Smooth muscle cell (in vitro differentiated cells): ENCODE results near the gene EXOC7. TPM values are rescaled to one million over a fixed set of nuclear protein-coding genes. Genes with fewer than 3 reads are reported as not detected.

Experiments
- DNase-seq: peaks from one replicate; lab custom pipeline; 2025; ENCODE audit not compliant: unreplicated experiment; lab: John Stamatoyannopoulos, UW
- H2AFZ ChIP-seq: fragments of 200-600 bp; sonication (generic); 2 replicates; pipeline ENCODE4 v1.6.0; 2016; ENCODE audit warnings: antibody characterized with exemption, low read depth, mild to moderate bottlenecking
- H3F3A ChIP-seq: fragments of 200-600 bp; sonication (generic); 2 replicates; pipeline ENCODE4 v1.6.0; 2017; ENCODE audit warnings: antibody characterized with exemption, low read depth
- H3K27ac ChIP-seq: fragments of 200-600 bp; sonication (generic); 2 replicates; pipeline ENCODE4 v1.5.1; 2016; ENCODE audit warnings: low read depth, mild to moderate bottlenecking
- H3K27me3 ChIP-seq: fragments of 200-600 bp; sonication (generic); 2 replicates; pipeline ENCODE4 v1.6.1; 2016; ENCODE audit warnings: low read depth, mild to moderate bottlenecking
- H3K36me3 ChIP-seq: fragments of 200-600 bp; sonication (generic); 2 replicates; pipeline ENCODE4 v1.5.1; 2016; ENCODE audit warnings: low read depth
- H3K4me1 ChIP-seq: fragments of 200-600 bp; sonication (generic); 2 replicates; pipeline ENCODE4 v1.5.1; 2016; ENCODE audit warnings: low read depth
- H3K4me2 ChIP-seq: fragments of 200-600 bp; sonication (generic); 2 replicates; pipeline ENCODE4 v1.6.0; 2016; ENCODE audit warnings: mild to moderate bottlenecking
- H3K4me3 ChIP-seq: fragments of 200-600 bp; sonication (generic); 2 replicates; pipeline ENCODE4 v1.5.1; 2016; ENCODE audit warnings: mild to moderate bottlenecking
- H3K79me2 ChIP-seq: fragments of 200-600 bp; sonication (generic); 2 replicates; pipeline ENCODE4 v1.6.0; 2016; ENCODE audit warnings: low read depth, mild to moderate bottlenecking
- H3K9ac ChIP-seq: fragments of 200-600 bp; sonication (generic); 2 replicates; pipeline ENCODE4 v1.6.0; 2016; ENCODE audit warnings: low read depth
- H3K9me3 ChIP-seq: fragments of 200-600 bp; sonication (generic); replicated peaks from 2 replicates; pipeline ENCODE4 v1.5.1; 2016; ENCODE audit warnings: low read depth
- H4K20me1 ChIP-seq: fragments of 200-600 bp; sonication (generic); 2 replicates; pipeline ENCODE4 v1.6.0; 2016; ENCODE audit warnings: low read depth
- WGBS: methylation state at CpG from one replicate; pipeline ENCODE4 v1.1.7; 2016; ENCODE audit warnings: low lambda C conversion rate; 5-methylcytosine and 5-hydroxymethylcytosine counted together
- polyA plus RNA-seq: library from polyadenylated mRNA; unstranded; fragments of >200 nt; fragmentation: Nextera tagmentation; extraction: Ambion mirVana; gene quantifications from 2 replicates; pipeline ENCODE4 v1.2.1, GENCODE V29; 2016
- total RNA-seq: library from RNA; depleted of rRNA; stranded (reverse); fragments of >200 nt; gene quantifications from 2 replicates; pipeline ENCODE4 v1.2.3, GENCODE V29; 2014
- TF ChIP-seq, protein P1 (sequence below): fragments of 200-600 bp; sonication (generic); IDR thresholded peaks from 2 replicates; pipeline ENCODE4 v1.5.1; 2017; ENCODE audit warnings: borderline replicate concordance, mild to moderate bottlenecking, antibody characterized with exemption; ENCODE audit not compliant: insufficient read depth, poor library complexity, severe bottlenecking

Gene EXOC7
- total and polyA plus RNA-seq, 2 experiments from 2014 or later, result 59.1 to 70.3 TPM

DNA sequence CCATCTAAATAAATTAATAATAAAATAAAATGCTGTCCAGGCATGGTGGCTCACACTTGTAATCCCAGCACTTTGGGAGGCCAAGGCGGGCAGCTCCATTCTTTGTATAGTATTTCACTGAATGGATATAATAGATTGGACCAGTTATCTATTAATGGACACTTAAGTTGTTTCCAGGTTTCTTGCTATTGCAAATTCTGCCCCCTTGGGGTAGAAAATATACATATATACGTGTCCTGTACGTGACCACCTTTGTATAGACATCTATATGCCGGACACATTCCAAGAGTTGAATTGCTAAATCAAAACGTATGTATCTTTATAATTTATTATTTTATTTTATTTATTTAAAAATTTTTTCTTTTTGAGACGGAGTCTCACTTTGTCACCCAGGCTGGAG is 3.9 kb upstream of the EXOC7 start:
- Histone ChIP-seq H3F3A (no peaks in the 10 kb centered on the region), H3K27me3 (no peaks in the 10 kb centered on the region), H3K9me3 (no peaks in the 10 kb centered on the region), H3K4me1 (peaks cover 16% of the 10 kb centered on the region), H3K36me3 (no peaks in the 10 kb centered on the region), H3K9ac (no peak overlapping the region), H3K4me3 (no peak overlapping the region), H3K79me2 (peaks cover 7% of the 10 kb centered on the region), H2AFZ (no peak overlapping the region), H4K20me1 (no peaks in the 10 kb centered on the region), H3K4me2 (no peak overlapping the region), H3K27ac (no peak overlapping the region)
- no peak for DNase-seq
- WGBS, result 91% methylated on average over 6 of the region's 6 CpGs
- TF ChIP-seq, protein P1, sequence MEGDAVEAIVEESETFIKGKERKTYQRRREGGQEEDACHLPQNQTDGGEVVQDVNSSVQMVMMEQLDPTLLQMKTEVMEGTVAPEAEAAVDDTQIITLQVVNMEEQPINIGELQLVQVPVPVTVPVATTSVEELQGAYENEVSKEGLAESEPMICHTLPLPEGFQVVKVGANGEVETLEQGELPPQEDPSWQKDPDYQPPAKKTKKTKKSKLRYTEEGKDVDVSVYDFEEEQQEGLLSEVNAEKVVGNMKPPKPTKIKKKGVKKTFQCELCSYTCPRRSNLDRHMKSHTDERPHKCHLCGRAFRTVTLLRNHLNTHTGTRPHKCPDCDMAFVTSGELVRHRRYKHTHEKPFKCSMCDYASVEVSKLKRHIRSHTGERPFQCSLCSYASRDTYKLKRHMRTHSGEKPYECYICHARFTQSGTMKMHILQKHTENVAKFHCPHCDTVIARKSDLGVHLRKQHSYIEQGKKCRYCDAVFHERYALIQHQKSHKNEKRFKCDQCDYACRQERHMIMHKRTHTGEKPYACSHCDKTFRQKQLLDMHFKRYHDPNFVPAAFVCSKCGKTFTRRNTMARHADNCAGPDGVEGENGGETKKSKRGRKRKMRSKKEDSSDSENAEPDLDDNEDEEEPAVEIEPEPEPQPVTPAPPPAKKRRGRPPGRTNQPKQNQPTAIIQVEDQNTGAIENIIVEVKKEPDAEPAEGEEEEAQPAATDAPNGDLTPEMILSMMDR, result peak; percentile 14

DNA sequence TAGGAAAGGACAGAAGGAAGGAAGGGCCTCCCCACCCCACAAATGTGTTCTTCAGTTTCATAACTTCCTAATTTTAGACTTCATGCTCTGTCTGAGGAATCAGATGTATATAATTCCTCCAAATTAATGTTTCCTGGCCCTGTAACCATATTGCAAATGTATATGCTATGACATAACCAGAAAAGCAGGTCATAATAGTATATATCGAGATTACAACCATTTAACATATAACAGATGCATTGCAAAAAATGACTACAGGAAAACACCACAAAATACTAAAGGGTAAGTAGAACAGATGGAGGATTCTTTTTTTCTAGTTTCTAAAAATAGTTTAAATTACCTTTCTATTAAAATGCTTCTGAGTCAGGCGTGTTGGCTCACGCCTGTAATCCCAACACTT is 3.1 kb upstream of the EXOC7 start:
- peak overlapping the region; percentile 69 for H2AFZ ChIP-seq
- DNase-seq, result no peak
- no peaks in the 10 kb centered on the region for H3K27me3 ChIP-seq
- H3K79me2 ChIP-seq, result peaks cover 12% of the 10 kb centered on the region
- no peaks in the 10 kb centered on the region for H3F3A ChIP-seq
- H3K9me3 ChIP-seq, result no peaks in the 10 kb centered on the region
- H3K4me3 ChIP-seq, result no peak overlapping the region
- TF ChIP-seq, protein P1, result no peak
- peaks cover 21% of the 10 kb centered on the region for H3K4me1 ChIP-seq
- H3K36me3 ChIP-seq, result no peaks in the 10 kb centered on the region
- H3K4me2 ChIP-seq, result no peak overlapping the region
- H3K27ac ChIP-seq, result no peak overlapping the region
- 88% methylated on average over 3 of the region's 3 CpGs for WGBS
- no peak overlapping the region for H3K9ac ChIP-seq
- no peaks in the 10 kb centered on the region for H4K20me1 ChIP-seq

DNA sequence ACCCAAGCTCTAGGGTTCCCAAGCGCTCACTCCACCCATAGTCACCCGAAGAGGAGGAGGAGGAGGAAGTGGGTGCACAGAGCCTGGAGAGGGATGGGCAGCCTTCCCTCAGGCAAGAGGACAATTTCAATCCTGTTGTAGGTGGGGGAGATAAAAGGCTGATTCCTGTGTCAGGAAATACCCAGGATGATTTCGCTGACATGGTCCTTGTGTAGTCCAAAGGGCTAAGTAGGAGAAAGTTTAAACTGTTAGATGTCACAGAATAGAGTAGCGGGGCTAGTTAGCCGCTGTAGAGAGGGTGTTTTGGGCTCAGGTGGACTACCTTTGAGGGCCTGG is 1.3 kb upstream of the EXOC7 start:
- Histone ChIP-seq H3F3A (no peaks in the 10 kb centered on the region), H3K4me1 (peaks cover 21% of the 10 kb centered on the region), H3K79me2 (peaks cover 12% of the 10 kb centered on the region), H3K4me3 (no peak overlapping the region), H4K20me1 (no peaks in the 10 kb centered on the region), H3K27me3 (no peaks in the 10 kb centered on the region), H2AFZ (no peak overlapping the region), H3K9ac (no peak overlapping the region), H3K4me2 (no peak overlapping the region), H3K36me3 (no peaks in the 10 kb centered on the region), H3K27ac (no peak overlapping the region), H3K9me3 (no peaks in the 10 kb centered on the region)
- TF ChIP-seq, protein P1, result no peak
- WGBS, result 77% methylated on average over 5 of the region's 5 CpGs
- no peak for DNase-seq

DNA sequence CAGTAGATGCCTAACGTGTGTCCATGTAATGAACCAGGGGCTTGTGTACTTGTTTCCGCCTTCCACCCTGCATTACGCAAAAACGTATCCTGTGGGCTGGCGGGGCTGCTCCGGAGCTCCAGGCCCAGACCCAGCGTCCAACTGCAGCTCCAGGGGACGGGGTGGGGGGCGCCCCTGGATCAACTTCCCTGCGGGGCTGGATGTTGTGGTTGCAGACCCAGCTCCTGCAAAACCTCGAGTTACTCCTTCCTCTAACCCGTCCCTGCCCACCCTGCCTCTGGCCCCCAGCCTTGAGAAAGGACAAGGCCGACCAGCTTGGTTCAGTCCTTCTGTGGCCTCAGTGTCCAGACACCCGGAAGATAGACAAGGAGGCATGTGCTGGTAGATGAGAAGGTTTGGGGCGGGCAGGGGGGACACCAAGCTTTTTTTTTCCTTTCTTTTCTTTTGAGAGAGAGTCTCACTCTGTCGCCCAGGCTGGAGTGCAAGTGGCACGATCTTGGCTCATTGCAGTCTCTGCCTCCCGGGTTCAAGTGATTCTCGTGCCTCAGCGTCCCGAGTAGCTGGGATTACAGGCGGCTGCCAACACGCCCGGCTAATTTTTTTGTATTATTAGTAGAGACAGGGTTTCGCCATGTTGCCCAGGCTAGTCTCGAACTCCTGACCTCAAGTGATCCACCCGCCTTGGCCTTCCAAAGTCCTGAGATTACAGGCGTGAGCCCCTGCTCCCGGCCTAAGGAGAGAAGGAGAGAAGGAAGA is 731 bp upstream of the EXOC7 start:
- H3K79me2 ChIP-seq, result peaks cover 12% of the 10 kb centered on the region
- no peaks in the 10 kb centered on the region for H4K20me1 ChIP-seq
- no peaks in the 10 kb centered on the region for H3K27me3 ChIP-seq
- peak overlapping the region; percentile 94 for H3K4me2 ChIP-seq
- DNase-seq, result no peak
- peak overlapping the region; percentile 76 for H3K4me3 ChIP-seq
- H3K4me1 ChIP-seq, result peaks cover 21% of the 10 kb centered on the region
- H2AFZ ChIP-seq, result peak overlapping the region; percentile 88
- H3K9ac ChIP-seq, result peak overlapping the region; percentile 81
- 95% methylated on average over 29 of the region's 29 CpGs for WGBS
- no peaks in the 10 kb centered on the region for H3K36me3 ChIP-seq
- no peaks in the 10 kb centered on the region for H3F3A ChIP-seq
- no peaks in the 10 kb centered on the region for H3K9me3 ChIP-seq
- TF ChIP-seq, protein P1, result no peak
- peak overlapping the region; percentile 55 for H3K27ac ChIP-seq
